H1 (cell line): ENCODE data around the gene ENTREP1. TPM values are rescaled to one million over a fixed set of nuclear protein-coding genes. Genes with fewer than 3 reads are reported as not detected.
A peak's percentile ranks its signal among the peaks of the same experiment; 100 is the strongest.

Source experiments
- BCL11A ChIP-seq, 2 experiments: IDR thresholded peaks; one replicate each; pipeline ENCODE4 v1.6.1; 2011; ENCODE audit warnings: low read depth in 2 of 2, low read length in 2 of 2, mild to moderate bottlenecking in 2 of 2
- E2F6 ChIP-seq: IDR thresholded peaks from 2 replicates; pipeline ENCODE4 v1.6.1; 2012; ENCODE audit warnings: inconsistent platforms
- NANOG ChIP-seq: IDR thresholded peaks from 2 replicates; pipeline ENCODE4 v1.6.1; 2011; ENCODE audit warnings: low read length, low read depth, mild to moderate bottlenecking, inconsistent platforms; ENCODE audit not compliant: insufficient read depth, poor library complexity, severe bottlenecking
- POLR2A ChIP-seq, 2 experiments: IDR thresholded peaks; 1 replicate in 1 of 2; 2 replicates in 1 of 2; pipeline ENCODE4 v1.6.1; 2011; ENCODE audit warnings: low read depth in 2 of 2, low read length in 2 of 2, mild to moderate bottlenecking in 2 of 2; ENCODE audit errors: control extremely low read depth in 1 of 2
- POU5F1 ChIP-seq: IDR thresholded peaks from 2 replicates; pipeline ENCODE4 v1.6.1; 2011; ENCODE audit warnings: low read depth, mild to moderate bottlenecking, low read length, moderate library complexity
- polyA plus RNA-seq, 7 experiments: library from polyadenylated mRNA; depleted of rRNA in 3 of 7; stranded (reverse) in 5 of 7; unstranded in 2 of 7; fragments of >200 nt in 5 of 7; fragments of 200-250 nt in 2 of 7; gene quantifications; 1 replicate in 5 of 7; 2 replicates in 1 of 7; 4 replicates in 1 of 7; pipeline versions ENCODE4 v1.2.1 to v1.2.3, GENCODE V29; 2011 to 2013; ENCODE audit warnings: missing spikeins in 2 of 7, mixed read lengths in 2 of 7
- total RNA-seq: library from RNA; stranded (reverse); fragmentation: NEBNext Ultra II Directional; extraction: Animal tissue kit (Norgen Biotek cat#: 25700); gene quantifications from 2 replicates; pipeline ENCODE4 v1.2.1, GENCODE V29; 2021

Gene ENTREP1
- total and polyA plus RNA-seq, 2 of the 8 experiments (the other 6 are each of a cell fraction or from before 2014, with no cell fraction given), result 15.3 to 25.0 TPM

GRCh38 chr9:69325409-69326212, 596 bp downstream of the ENTREP1 start (continued):
- TF ChIP-seq E2F6, result 0 out of 2 replicates have a peak, but pooled peaks have one; percentile 13
- no peak for TF ChIP-seq BCL11A (IDR thresholded peaks at IDR 0.05; ENCODE audit: low read depth in 2 of 2, low read length in 2 of 2)
- peak in 1 of 2 experiments; percentile 5; a peak in 1 of 3 replicates for TF ChIP-seq POLR2A (IDR thresholded peaks at IDR 0.05; ENCODE audit: control extremely low read depth in 1 of 2, low read depth in 2 of 2, low read length in 2 of 2)
- TF ChIP-seq POU5F1, result no peak
- TF ChIP-seq NANOG, result no peak
- TF ChIP-seq, all 59 proteins: peak for 5
